Amniotic stem cell (primary cell): ENCODE measurements around the gene MPC1L.

Experiments used
- DNase-seq: peaks from one replicate; lab custom pipeline; 2025; lab: John Stamatoyannopoulos, UW

Gene MPC1L

GRCh38 chrX:40628506-40628905 is 5.3 kb downstream of the MPC1L start:
- DNase-seq = no peak

GRCh38 chrX:40632199-40632598 is 9.0 kb downstream of the MPC1L start:
- DNase-seq = no peak

GRCh38 chrX:40637687-40638086 is 14.5 kb downstream of the MPC1L start:
- no peak for DNase-seq

- DNase-seq = no peak
These were observed 20.9 kb downstream of the MPC1L start for GRCh38 chrX:40644176-40644575.

DNA sequence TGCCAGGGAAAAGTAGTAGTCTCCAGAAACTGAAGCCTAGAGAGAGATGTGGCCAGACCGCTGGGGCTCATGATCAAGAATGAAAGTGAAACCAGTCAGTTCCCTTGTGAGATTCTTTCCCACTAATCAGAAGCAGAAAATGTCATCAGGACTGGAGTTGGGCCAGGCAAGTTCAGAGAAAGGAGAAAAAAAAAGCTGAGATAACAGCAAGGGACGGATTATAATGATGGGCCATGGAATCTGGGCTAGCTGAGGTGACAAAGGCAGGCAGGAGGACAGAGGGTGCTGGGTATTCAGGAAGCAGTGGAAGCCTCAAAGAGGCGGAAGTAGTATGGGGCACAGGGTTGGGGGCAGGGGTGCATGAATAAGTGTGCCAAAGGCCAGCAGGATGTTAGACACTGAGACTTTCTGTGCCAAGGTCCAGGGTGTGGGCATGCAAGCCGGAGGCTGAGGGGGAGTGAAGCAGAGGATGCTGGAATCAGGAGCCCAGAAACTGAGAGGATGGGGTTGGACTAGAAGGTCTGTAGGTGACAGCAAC is 21.7 kb downstream of the MPC1L start:
- peak; percentile 40 for DNase-seq

DNA sequence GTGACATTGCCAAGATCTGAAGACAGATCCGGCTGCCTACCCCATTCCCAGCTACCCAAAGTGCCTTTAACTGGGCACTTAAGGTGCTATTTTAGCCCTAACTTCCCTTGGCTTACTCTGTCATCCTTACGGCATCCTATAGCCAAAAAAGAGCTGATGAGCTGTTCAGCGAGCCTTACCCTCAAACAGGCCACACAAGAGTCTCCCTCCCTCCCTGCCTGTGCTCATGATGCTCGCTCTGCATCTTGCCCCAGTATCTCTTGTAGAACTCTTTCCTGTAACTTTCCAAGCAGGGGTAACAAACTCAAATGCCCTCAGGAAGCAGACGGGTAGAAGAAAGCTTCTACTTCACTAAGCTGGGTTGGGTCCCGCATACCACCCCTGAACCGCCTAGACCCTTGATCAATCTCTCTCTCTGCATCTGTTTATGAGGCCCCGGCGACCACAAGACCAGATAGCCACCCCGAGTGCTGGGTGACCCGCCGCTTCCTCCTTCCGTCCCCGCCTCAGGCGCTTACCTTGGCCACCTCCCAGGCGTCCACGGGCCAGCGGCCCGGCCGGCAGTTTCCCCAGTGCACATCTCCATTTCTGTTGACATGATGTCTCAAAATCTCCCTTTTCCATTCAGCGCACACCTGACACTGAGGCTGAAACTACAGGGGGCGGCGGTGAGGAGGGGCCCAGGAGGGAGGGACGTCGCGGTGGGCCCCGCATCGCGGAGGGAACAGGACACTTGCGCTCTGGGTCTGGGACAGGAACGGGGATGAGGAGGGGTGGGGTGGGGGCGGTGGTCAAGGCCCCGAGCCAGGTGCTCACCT is 23.5 kb downstream of the MPC1L start:
- no peak for DNase-seq

DNA sequence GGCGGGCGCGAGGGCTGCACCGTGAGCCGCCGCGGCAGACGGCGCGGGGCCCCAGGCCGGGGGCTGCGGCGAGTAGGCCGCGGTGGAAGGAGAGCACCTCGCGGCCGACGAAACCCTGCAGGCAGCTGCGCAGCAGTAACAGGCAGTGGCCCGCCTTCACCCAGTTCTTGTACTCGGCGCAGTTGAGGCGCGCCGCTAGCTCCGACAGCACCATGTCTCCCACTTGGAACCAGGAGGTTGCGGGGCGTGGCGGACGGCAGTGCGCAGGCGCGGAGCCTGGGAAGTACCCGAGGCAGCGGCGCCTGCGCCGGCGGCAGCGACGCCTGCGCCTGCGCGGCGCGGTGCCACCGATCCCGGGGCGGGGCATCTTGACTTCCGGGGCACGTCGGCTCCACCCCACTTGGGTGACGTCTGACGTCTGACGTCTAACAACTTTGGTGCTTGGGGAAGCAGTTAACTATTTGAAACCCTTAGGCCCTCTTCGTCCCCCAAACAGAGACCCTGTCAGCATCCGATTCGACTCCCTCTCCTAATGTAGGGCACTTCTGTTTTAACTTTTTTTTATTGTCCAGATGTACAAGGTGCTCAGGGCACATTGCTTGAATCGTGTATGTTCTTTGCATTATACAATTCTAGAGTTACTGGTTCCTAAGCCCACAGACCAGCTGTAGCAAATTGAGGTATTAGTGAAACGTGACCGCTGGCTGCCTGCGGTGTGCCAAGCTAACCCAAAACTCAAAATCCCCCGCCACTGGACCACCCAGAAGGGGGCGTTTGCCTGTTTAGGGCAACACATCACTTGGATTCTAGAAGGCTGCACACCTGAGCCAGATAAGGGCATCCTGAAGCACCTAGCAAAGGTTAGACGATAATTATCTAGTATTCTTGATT is 24.3 kb downstream of the MPC1L start, which contains the start of gene CXorf38:
Gene CXorf38, minus strand, starts transcription at position 255 of the 891 bp plus-strand sequence. Its CDS starts 41 bp downstream, at position 214.
- peak; percentile 55 for DNase-seq

GRCh38 chrX:40651620-40652223 is 28.5 kb downstream of the MPC1L start:
- DNase-seq = peak; percentile 16

GRCh38 chrX:40652664-40653063 is 29.4 kb downstream of the MPC1L start:
- no peak for DNase-seq

- DNase-seq = no peak
These were observed 30.3 kb downstream of the MPC1L start for GRCh38 chrX:40653535-40653934.

DNA sequence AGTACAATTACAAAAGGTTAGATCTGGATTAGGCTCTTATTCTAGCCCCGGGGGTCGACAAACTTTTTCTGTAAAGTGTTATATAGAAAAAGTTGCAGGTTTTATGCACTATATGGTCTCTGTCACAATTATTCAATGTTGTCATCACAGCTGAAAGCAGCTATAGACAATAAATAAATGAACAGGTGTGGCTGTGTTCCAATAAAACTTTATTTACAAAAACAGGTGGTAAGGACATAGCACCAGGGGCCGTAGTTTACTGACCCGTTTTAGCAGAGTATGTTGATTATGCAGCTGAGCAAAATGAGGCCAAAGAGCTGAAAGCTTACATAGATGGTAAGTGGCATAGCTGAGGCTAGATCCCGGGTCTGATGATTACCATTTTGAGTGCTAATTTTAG is 37.2 kb downstream of the MPC1L start:
- no peak for DNase-seq

GRCh38 chrX:40661489-40661888 is 38.3 kb downstream of the MPC1L start:
- no peak for DNase-seq

- no peak for DNase-seq
These were observed 40.0 kb downstream of the MPC1L start for GRCh38 chrX:40663078-40663740.

GRCh38 chrX:40663880-40664630 is 40.8 kb downstream of the MPC1L start:
- DNase-seq = no peak

DNA sequence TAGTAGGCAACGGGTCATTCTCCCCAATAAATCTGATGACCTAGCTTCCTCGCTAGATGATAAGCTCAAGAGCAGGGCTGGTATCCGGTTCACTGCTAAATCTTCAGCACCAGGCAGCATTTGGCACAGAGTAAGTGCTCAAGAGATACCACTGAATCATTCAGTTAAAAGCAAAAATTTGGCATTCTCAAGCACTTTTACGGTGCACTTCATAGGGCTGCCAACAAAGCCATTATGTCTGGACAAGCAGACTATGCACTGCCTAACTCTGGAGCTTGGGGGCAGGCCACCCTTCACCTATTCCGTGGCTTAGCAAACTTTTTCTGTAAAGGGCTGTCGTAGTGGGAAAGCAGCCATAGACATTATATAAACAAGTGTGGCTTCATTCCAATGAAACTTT is 47.9 kb downstream of the MPC1L start:
- no peak for DNase-seq
